HepG2 (cell line): ENCODE results near the gene LMCD1. TPM values are rescaled to one million over a fixed set of nuclear protein-coding genes. Genes with fewer than 3 reads are reported as not detected.
A peak's percentile ranks its signal among the peaks of the same experiment; 100 is the strongest.

Experiments used
- ASH2L ChIP-seq: fragments of 300-600, 200-600 bp; sonication (generic); IDR thresholded peaks from 2 replicates; pipeline ENCODE4 v1.7.0; 2017; ENCODE audit warnings: low read depth, mild to moderate bottlenecking, moderate library complexity, mixed read lengths, low read length; ENCODE audit not compliant: insufficient read length
- JUN ChIP-seq: sonication (generic); formaldehyde crosslinking; IDR thresholded peaks from 2 replicates; pipeline ENCODE4 v1.4.0; 2020; ENCODE audit warnings: mild to moderate bottlenecking, missing genetic modification reagents
- MAFG ChIP-seq: sonication (generic); formaldehyde crosslinking; IDR thresholded peaks from 2 replicates; pipeline ENCODE4 v1.5.1; 2020; ENCODE audit warnings: mild to moderate bottlenecking, missing genetic modification reagents
- MAX ChIP-seq: IDR thresholded peaks from 2 replicates; pipeline ENCODE4 v1.6.1; 2012; ENCODE audit warnings: inconsistent platforms
- NFE2 ChIP-seq: sonication (generic); formaldehyde crosslinking; IDR thresholded peaks from 2 replicates; pipeline ENCODE4 v1.4.0; 2020; ENCODE audit warnings: missing genetic modification reagents
- PRDM15 ChIP-seq: sonication (generic); formaldehyde crosslinking; IDR thresholded peaks from 2 replicates; pipeline ENCODE4 v1.4.0; 2020; ENCODE audit warnings: missing genetic modification reagents
- RXRB ChIP-seq: IDR thresholded peaks from 2 replicates; pipeline ENCODE4 v1.6.1; 2016; ENCODE audit warnings: borderline replicate concordance, missing genetic modification reagents, missing compliant biosample characterization
- SIX1 ChIP-seq: sonication (generic); formaldehyde crosslinking; IDR thresholded peaks from 2 replicates; pipeline ENCODE4 v1.4.0; 2020; ENCODE audit warnings: missing genetic modification reagents, borderline replicate concordance
- SNAPC4 ChIP-seq: sonication (generic); formaldehyde crosslinking; IDR thresholded peaks from 2 replicates; pipeline ENCODE4 v1.4.0; 2020; ENCODE audit warnings: mild to moderate bottlenecking, missing genetic modification reagents
- ZHX2 ChIP-seq, 2 experiments: sonication (generic) in 1 of 2; formaldehyde crosslinking in 1 of 2; IDR thresholded peaks; 2 replicates each; pipeline versions ENCODE4 v1.6.1 to v1.9.0; 2014 to 2022; ENCODE audit warnings: antibody characterized with exemption in 1 of 2, borderline replicate concordance in 1 of 2, inconsistent platforms in 1 of 2, low read depth in 1 of 2, missing genetic modification reagents in 1 of 2
- ZNF569 ChIP-seq: sonication (generic); formaldehyde crosslinking; IDR thresholded peaks from 2 replicates; pipeline ENCODE4 v1.5.0; 2020; ENCODE audit warnings: mild to moderate bottlenecking, missing genetic modification reagents, moderate library complexity, borderline replicate concordance
- ZNF75D ChIP-seq: sonication (generic); formaldehyde crosslinking; IDR thresholded peaks from 2 replicates; pipeline ENCODE4 v1.8.1; 2023; ENCODE audit warnings: missing genetic modification reagents, mild to moderate bottlenecking, borderline replicate concordance
- polyA plus RNA-seq, 8 experiments: library from polyadenylated mRNA; depleted of rRNA in 3 of 8; stranded (reverse) in 7 of 8; unstranded in 1 of 8; fragments of >200 nt; fragmentation: Illumina TruSeq in 4 of 8; extraction: Trizol in 4 of 8; gene quantifications; 2 replicates each; pipeline versions ENCODE4 v1.2.1 to v1.2.3, GENCODE V29; 2011 to 2016; ENCODE audit warnings: low read depth in 4 of 8, missing spikeins in 1 of 8, mixed read lengths in 1 of 8; ENCODE audit not compliant: insufficient read depth in 1 of 8
- total RNA-seq, 5 experiments: library from RNA; depleted of rRNA; stranded (reverse); fragments of >200 nt; fragmentation: Illumina TruSeq; extraction: Trizol; gene quantifications; 2 replicates each; pipeline ENCODE4 v1.2.3, GENCODE V29; 2016; ENCODE audit warnings: low read depth in 1 of 5

Gene LMCD1
- total and polyA plus RNA-seq, 2 of the 13 experiments (the other 11 are each of a cell fraction or from before 2014, with no cell fraction given) = 6.2 to 7.1 TPM

GRCh38 chr3:8497582-8497981 lies 4.0 kb upstream of the LMCD1 start (continued):
- TF ChIP-seq ZHX2 (IDR thresholded peaks at IDR 0.05; ENCODE audit: low read depth) (no peak), ZHX2 (CRISPR knock-in tag; IDR thresholded peaks at IDR 0.05; ENCODE audit: borderline replicate concordance) (no peak), SNAPC4 (CRISPR knock-in tag) (no peak), SIX1 (CRISPR knock-in tag) (no peak), ZNF569 (CRISPR knock-in tag) (no peak), ZNF75D (CRISPR knock-in tag) (no peak), PRDM15 (CRISPR knock-in tag) (no peak), MAFG (CRISPR knock-in tag) (no peak), RXRB (peak; percentile 48), NFE2 (CRISPR knock-in tag) (no peak), JUN (CRISPR knock-in tag) (peak; percentile 81), ASH2L (no peak), MAX (no peak)
